HEK293 (cell line): ENCODE results near the gene MKLN1.

ENCODE experiments used
- CTCF ChIA-PET: fragments of 350-600 bp; formaldehyde crosslinking; extraction: SDS; loops from one replicate; lab custom pipeline; 2021; ENCODE audit warnings: antibody characterized with exemption; lab: Yijun Ruan, JAX
- POLR2A ChIA-PET: fragments of 300-600 bp; formaldehyde crosslinking; extraction: SDS; loops from one replicate; lab custom pipeline; 2020; ENCODE audit warnings: antibody characterized with exemption, inconsistent platforms; lab: Yijun Ruan, JAX
- H3K27ac ChIP-seq: fragments of 200-500 bp; sonication (Bioruptor generic); 2 replicates; pipeline ENCODE4 v1.5.1; 2014; ENCODE audit warnings: low read depth, low read length, control low read depth, inconsistent platforms; ENCODE audit errors: extremely low read depth
- H3K36me3 ChIP-seq, 2 experiments: fragments of 200-500 bp in 1 of 2; sonication (Bioruptor generic) in 1 of 2; 1 replicate in 1 of 2; 2 replicates in 1 of 2; pipeline ENCODE4 v1.5.1; 2014 to 2017; ENCODE audit warnings: inconsistent platforms in 2 of 2, low read length in 2 of 2; ENCODE audit not compliant: control insufficient read depth in 2 of 2, insufficient read depth in 1 of 2
- H3K4me1 ChIP-seq: fragments of 200-500 bp; sonication (Bioruptor generic); 2 replicates; pipeline ENCODE4 v1.5.1; 2014; ENCODE audit warnings: mild to moderate bottlenecking, low read length, inconsistent platforms; ENCODE audit not compliant: control insufficient read depth, insufficient read depth
- H3K4me3 ChIP-seq: 2 replicates; pipeline ENCODE4 v1.5.1; 2011; ENCODE audit warnings: low read depth, mild to moderate bottlenecking, control low read depth, low read length, moderate library complexity
- H3K9me3 ChIP-seq: fragments of 200-500 bp; sonication (Bioruptor generic); 2 replicates; pipeline ENCODE4 v1.5.1; 2014; ENCODE audit warnings: low read depth, low read length, inconsistent platforms; ENCODE audit not compliant: control insufficient read depth, insufficient read depth
- ATF2 ChIP-seq: fragments of 450-650 bp; formaldehyde crosslinking; IDR thresholded peaks from 2 replicates; pipeline ENCODE4 v1.5.1; 2016; ENCODE audit warnings: missing biosample characterization, missing genetic modification characterization, low read depth
- GLIS1 ChIP-seq: fragments of 450-650 bp; formaldehyde crosslinking; IDR thresholded peaks from 2 replicates; pipeline ENCODE4 v1.5.1; 2016; ENCODE audit warnings: missing biosample characterization, missing genetic modification characterization
- KLF8 ChIP-seq: fragments of 450-650 bp; formaldehyde crosslinking; IDR thresholded peaks from 2 replicates; pipeline ENCODE4 v1.5.1; 2016; ENCODE audit warnings: missing biosample characterization, missing genetic modification characterization
- PATZ1 ChIP-seq: fragments of 450-650 bp; formaldehyde crosslinking; IDR thresholded peaks from 2 replicates; pipeline ENCODE4 v1.5.1; 2016; ENCODE audit warnings: missing biosample characterization, missing genetic modification characterization
- PRDM4 ChIP-seq: fragments of 450-650 bp; formaldehyde crosslinking; IDR thresholded peaks from 2 replicates; pipeline ENCODE4 v1.5.1; 2017; ENCODE audit warnings: missing biosample characterization, missing genetic modification characterization
- PRDM6 ChIP-seq: fragments of 450-650 bp; formaldehyde crosslinking; IDR thresholded peaks from 2 replicates; pipeline ENCODE4 v1.5.1; 2017; ENCODE audit warnings: missing biosample characterization, missing genetic modification characterization
- WT1 ChIP-seq: fragments of 450-650 bp; formaldehyde crosslinking; IDR thresholded peaks from 2 replicates; pipeline ENCODE4 v1.5.1; 2016; ENCODE audit warnings: missing biosample characterization, missing genetic modification characterization
- ZBTB17 ChIP-seq: fragments of 450-650 bp; formaldehyde crosslinking; IDR thresholded peaks from 2 replicates; pipeline ENCODE4 v1.5.1; 2016; ENCODE audit warnings: missing biosample characterization, missing genetic modification characterization
- ZBTB20 ChIP-seq: fragments of 450-650 bp; formaldehyde crosslinking; IDR thresholded peaks from 2 replicates; pipeline ENCODE4 v1.5.1; 2016; ENCODE audit warnings: missing biosample characterization, missing genetic modification characterization
- ZBTB21 ChIP-seq: fragments of 450-650 bp; formaldehyde crosslinking; IDR thresholded peaks from 2 replicates; pipeline ENCODE4 v1.5.1; 2017; ENCODE audit warnings: missing biosample characterization, missing genetic modification characterization
- ZEB2 ChIP-seq: fragments of 450-650 bp; formaldehyde crosslinking; IDR thresholded peaks from 2 replicates; pipeline ENCODE4 v1.5.1; 2016; ENCODE audit warnings: missing biosample characterization, missing genetic modification characterization
- ZFP3 ChIP-seq: fragments of 450-650 bp; formaldehyde crosslinking; IDR thresholded peaks from 2 replicates; pipeline ENCODE4 v1.5.1; 2016; ENCODE audit warnings: low read depth, missing biosample characterization, missing genetic modification characterization
- ZNF114 ChIP-seq: fragments of 450-650 bp; formaldehyde crosslinking; IDR thresholded peaks from 2 replicates; pipeline ENCODE4 v1.5.0; 2017; ENCODE audit warnings: missing biosample characterization, missing genetic modification characterization
- ZNF175 ChIP-seq: fragments of 450-650 bp; formaldehyde crosslinking; IDR thresholded peaks from 2 replicates; pipeline ENCODE4 v1.5.1; 2016; ENCODE audit warnings: missing biosample characterization, missing genetic modification characterization
- ZNF24 ChIP-seq: fragments of 450-650 bp; formaldehyde crosslinking; IDR thresholded peaks from 2 replicates; pipeline ENCODE4 v1.5.1; 2016; ENCODE audit warnings: missing biosample characterization, missing genetic modification characterization
- ZNF26 ChIP-seq: fragments of 450-650 bp; formaldehyde crosslinking; IDR thresholded peaks from 2 replicates; pipeline ENCODE4 v1.5.1; 2016; ENCODE audit warnings: missing biosample characterization, missing genetic modification characterization
- ZNF266 ChIP-seq: fragments of 450-650 bp; formaldehyde crosslinking; IDR thresholded peaks from 2 replicates; pipeline ENCODE4 v1.5.1; 2016; ENCODE audit warnings: missing biosample characterization, missing genetic modification characterization, low read depth
- ZNF362 ChIP-seq: fragments of 450-650 bp; formaldehyde crosslinking; IDR thresholded peaks from 2 replicates; pipeline ENCODE4 v1.5.1; 2016; ENCODE audit warnings: missing biosample characterization, missing genetic modification characterization
- ZNF433 ChIP-seq: fragments of 450-650 bp; formaldehyde crosslinking; IDR thresholded peaks from 2 replicates; pipeline ENCODE4 v1.5.1; 2016; ENCODE audit warnings: missing biosample characterization, missing genetic modification characterization, low read depth
- ZNF514 ChIP-seq: fragments of 450-650 bp; formaldehyde crosslinking; IDR thresholded peaks from 2 replicates; pipeline ENCODE4 v1.5.1; 2016; ENCODE audit warnings: missing biosample characterization, missing genetic modification characterization
- ZNF555 ChIP-seq: fragments of 450-650 bp; formaldehyde crosslinking; conservative IDR thresholded peaks from 2 replicates; pipeline ENCODE4 v1.5.1; 2017; ENCODE audit warnings: missing biosample characterization, mild to moderate bottlenecking, missing genetic modification characterization, inconsistent platforms
- ZNF558 ChIP-seq: fragments of 450-650 bp; formaldehyde crosslinking; IDR thresholded peaks from 2 replicates; pipeline ENCODE4 v1.5.1; 2016; ENCODE audit warnings: missing biosample characterization, missing genetic modification characterization
- ZNF571 ChIP-seq: fragments of 450-650 bp; formaldehyde crosslinking; IDR thresholded peaks from 2 replicates; pipeline ENCODE4 v1.5.0; 2017; ENCODE audit warnings: missing biosample characterization, missing genetic modification characterization
- ZNF629 ChIP-seq: fragments of 450-650 bp; formaldehyde crosslinking; IDR thresholded peaks from 2 replicates; pipeline ENCODE4 v1.5.1; 2017; ENCODE audit warnings: missing biosample characterization, missing genetic modification characterization
- ZNF677 ChIP-seq: fragments of 450-650 bp; IDR thresholded peaks from 2 replicates; pipeline ENCODE4 v1.5.0; 2018; ENCODE audit warnings: missing biosample characterization, mild to moderate bottlenecking, missing genetic modification characterization, moderate library complexity
- ZNF707 ChIP-seq: fragments of 450-650 bp; formaldehyde crosslinking; IDR thresholded peaks from 2 replicates; pipeline ENCODE4 v1.5.1; 2016; ENCODE audit warnings: missing biosample characterization, missing genetic modification characterization
- ZSCAN23 ChIP-seq: fragments of 450-650 bp; formaldehyde crosslinking; IDR thresholded peaks from 2 replicates; pipeline ENCODE4 v1.5.1; 2016; ENCODE audit warnings: missing biosample characterization, missing genetic modification characterization

MKLN1 gene

GRCh38 chr7:131354390-131354789, 26.7 kb downstream of the MKLN1 start:
- ChIA-PET POLR2A (no interaction called here), CTCF (interaction anchor here (0.5 kb wide), 1 partner anchor 29 kb away, joined by 4 read pairs; no protein-coding TSS in a partner anchor)
- Histone ChIP-seq H3K36me3 (peaks cover 0 to 4% of the 10 kb centered on the region in 2 experiments; a peak in 1 of 3 replicates), H3K4me3 (no peak overlapping the region), H3K27ac (no peak overlapping the region), H3K4me1 (peaks cover 13% of the 10 kb centered on the region), H3K9me3 (no peaks in the 10 kb centered on the region)
- TF ChIP-seq ZNF26 (tag by site-specific recombination) (no peak), WT1 (peak; percentile 53), ZNF571 (tag by site-specific recombination) (no peak), PRDM4 (tag by site-specific recombination) (peak; percentile 66; the same call in 1 of the 2 replicates), ZSCAN23 (tag by site-specific recombination) (no peak), ZNF362 (tag by site-specific recombination) (peak; percentile 65), ATF2 (tag by site-specific recombination) (peak; percentile 65), ZNF514 (no peak), ZBTB21 (tag by site-specific recombination) (peak; percentile 32; the same call in 1 of the 2 replicates), GLIS1 (tag by site-specific recombination) (peak; percentile 14; the same call in 1 of the 2 replicates), ZFP3 (tag by site-specific recombination) (no peak), PRDM6 (peak; percentile 45), ZNF677 (no peak), ZNF555 (tag by site-specific recombination) (no peak), ZBTB20 (tag by site-specific recombination) (no peak), ZNF707 (tag by site-specific recombination) (no peak), ZNF24 (tag by site-specific recombination) (peak; percentile 73; the same call in 1 of the 2 replicates), ZNF266 (tag by site-specific recombination) (no peak), PATZ1 (peak; percentile 68), ZNF175 (no peak), ZEB2 (tag by site-specific recombination) (0 out of 2 replicates have a peak, but pooled peaks have one; percentile 28), ZNF629 (tag by site-specific recombination) (peak; percentile 63), ZNF558 (tag by site-specific recombination) (0 out of 2 replicates have a peak, but pooled peaks have one; percentile 15), ZNF433 (tag by site-specific recombination) (no peak), ZNF114 (tag by site-specific recombination) (no peak), KLF8 (tag by site-specific recombination) (no peak), ZBTB17 (tag by site-specific recombination) (0 out of 2 replicates have a peak, but pooled peaks have one; percentile 13)
